MM.1S (cell line): Measurements from ENCODE around the gene SLC22A2.

Experiments
- DNase-seq: peaks from one replicate; pipeline ENCODE4 v3.0.0-alpha.2; 2015
- H2AFZ ChIP-seq: fragments of 300-600 bp; sonication (generic); 2 replicates; pipeline ENCODE4 v1.6.0; 2016; ENCODE audit warnings: antibody characterized with exemption, low read length
- H3F3A ChIP-seq: fragments of 300-600 bp; sonication (generic); 2 replicates; pipeline ENCODE4 v1.6.1; 2016; ENCODE audit warnings: mild to moderate bottlenecking, antibody characterized with exemption, low read length, moderate library complexity, mixed read lengths; ENCODE audit not compliant: insufficient read depth
- H3K27ac ChIP-seq: fragments of 300-600 bp; sonication (generic); 2 replicates; pipeline ENCODE4 v1.5.1; 2016; ENCODE audit warnings: mild to moderate bottlenecking, low read length
- H3K27me3 ChIP-seq: fragments of 300-600 bp; sonication (generic); replicated peaks from 2 replicates; pipeline ENCODE4 v1.6.0; 2016; ENCODE audit warnings: low read length; ENCODE audit not compliant: insufficient read depth
- H3K36me3 ChIP-seq: fragments of 300-600 bp; sonication (generic); replicated peaks from 2 replicates; pipeline ENCODE4 v1.6.1; 2016; ENCODE audit warnings: mild to moderate bottlenecking, low read length, mixed read lengths; ENCODE audit not compliant: insufficient read depth
- H3K4me1 ChIP-seq: fragments of 300-600 bp; sonication (generic); 2 replicates; pipeline ENCODE4 v1.6.1; 2016; ENCODE audit warnings: low read length, mixed read lengths
- H3K4me2 ChIP-seq: fragments of 300-600 bp; sonication (generic); 2 replicates; pipeline ENCODE4 v1.6.0; 2016; ENCODE audit warnings: low read depth, low read length
- H3K4me3 ChIP-seq: fragments of 300-600 bp; sonication (generic); 2 replicates; pipeline ENCODE4 v1.5.1; 2016; ENCODE audit warnings: low read length, mixed read lengths
- H3K79me2 ChIP-seq: fragments of 300-600 bp; sonication (generic); 2 replicates; pipeline ENCODE4 v1.6.1; 2016; ENCODE audit warnings: mixed run types, low read length, mixed read lengths
- H3K9ac ChIP-seq: fragments of 300-600 bp; sonication (generic); 2 replicates; pipeline ENCODE4 v1.6.1; 2016; ENCODE audit warnings: low read length, mixed read lengths
- H3K9me2 ChIP-seq: fragments of 300-600 bp; sonication (generic); replicated peaks from 2 replicates; pipeline ENCODE4 v1.6.1; 2016; ENCODE audit warnings: mild to moderate bottlenecking, low read length, mixed read lengths; ENCODE audit not compliant: insufficient read depth
- H3K9me3 ChIP-seq: fragments of 300-600 bp; sonication (generic); replicated peaks from 2 replicates; pipeline ENCODE4 v1.6.1; 2016; ENCODE audit warnings: mild to moderate bottlenecking, low read length, mixed read lengths; ENCODE audit not compliant: insufficient read depth
- H4K20me1 ChIP-seq: fragments of 300-600 bp; sonication (generic); 2 replicates; pipeline ENCODE4 v1.6.1; 2016; ENCODE audit warnings: mild to moderate bottlenecking, low read length, moderate library complexity, mixed read lengths; ENCODE audit not compliant: insufficient read depth
- CTCF ChIP-seq: fragments of 300-600 bp; sonication (generic); IDR thresholded peaks from 2 replicates; pipeline ENCODE4 v1.5.1; 2016; ENCODE audit warnings: antibody characterized with exemption, low read length, mixed read lengths
- EZH2 ChIP-seq: fragments of 300-600 bp; sonication (generic); optimal IDR thresholded peaks from 2 replicates; pipeline ENCODE3; 2017; ENCODE audit warnings: low read depth, mild to moderate bottlenecking, antibody characterized with exemption, low read length, mixed read lengths
- EZH2phosphoT487 ChIP-seq: fragments of 300-600 bp; sonication (generic); IDR thresholded peaks from 2 replicates; pipeline ENCODE4 v1.6.1; 2018; ENCODE audit warnings: antibody characterized with exemption, low read length

SLC22A2 gene

GRCh38 chr6:160285541-160286105, 27.0 kb upstream of the SLC22A2 start:
- Histone ChIP-seq H2AFZ (no peak overlapping the region), H3K79me2 (no peaks in the 10 kb centered on the region), H3K9ac (no peak overlapping the region), H3K36me3 (no peaks in the 10 kb centered on the region), H3F3A (no peaks in the 10 kb centered on the region), H3K4me2 (no peak overlapping the region), H3K27ac (no peak overlapping the region), H3K27me3 (no peaks in the 10 kb centered on the region), H3K9me2 (no peaks in the 10 kb centered on the region), H4K20me1 (no peaks in the 10 kb centered on the region), H3K4me1 (no peaks in the 10 kb centered on the region), H3K4me3 (no peak overlapping the region), H3K9me3 (no peaks in the 10 kb centered on the region)
- TF ChIP-seq EZH2 (no peak), EZH2phosphoT487 (no peak)
- no peak for DNase-seq

- no peaks in the 10 kb centered on the region for H3K27me3 ChIP-seq
- no peak overlapping the region for H3K9ac ChIP-seq
- no peak overlapping the region for H2AFZ ChIP-seq
- H3K36me3 ChIP-seq = no peaks in the 10 kb centered on the region
- no peak overlapping the region for H3K27ac ChIP-seq
- TF ChIP-seq CTCF (no peak), EZH2phosphoT487 (no peak), EZH2 (no peak)
- DNase-seq = no peak
- no peaks in the 10 kb centered on the region for H4K20me1 ChIP-seq
- H3K9me3 ChIP-seq = no peaks in the 10 kb centered on the region
- H3K4me1 ChIP-seq = no peaks in the 10 kb centered on the region
- no peaks in the 10 kb centered on the region for H3F3A ChIP-seq
- no peaks in the 10 kb centered on the region for H3K79me2 ChIP-seq
- no peak overlapping the region for H3K4me2 ChIP-seq
- H3K9me2 ChIP-seq = no peaks in the 10 kb centered on the region
- H3K4me3 ChIP-seq = no peak overlapping the region
Observed at GRCh38 chr6:160284575-160284974, 26.0 kb upstream of the SLC22A2 start.

GRCh38 chr6:160282444-160282843, 23.8 kb upstream of the SLC22A2 start:
- TF ChIP-seq EZH2 = no peak
- no peak for TF ChIP-seq EZH2phosphoT487
- no peak for TF ChIP-seq CTCF
- DNase-seq = no peak

GRCh38 chr6:160279850-160280249, 21.2 kb upstream of the SLC22A2 start:
- no peak overlapping the region for H3K4me2 ChIP-seq
- no peaks in the 10 kb centered on the region for H3K9me3 ChIP-seq
- H3K4me1 ChIP-seq = no peaks in the 10 kb centered on the region
- no peak overlapping the region for H3K9ac ChIP-seq
- H3K36me3 ChIP-seq = no peaks in the 10 kb centered on the region
- H3F3A ChIP-seq = no peaks in the 10 kb centered on the region
- H3K27me3 ChIP-seq = no peaks in the 10 kb centered on the region
- H3K79me2 ChIP-seq = no peaks in the 10 kb centered on the region
- TF ChIP-seq EZH2 (no peak), EZH2phosphoT487 (no peak)
- no peak overlapping the region for H3K27ac ChIP-seq
- H2AFZ ChIP-seq = no peak overlapping the region
- H3K9me2 ChIP-seq = no peaks in the 10 kb centered on the region
- H4K20me1 ChIP-seq = no peaks in the 10 kb centered on the region
- DNase-seq = no peak
- no peak overlapping the region for H3K4me3 ChIP-seq

More at GRCh38 chr6:160282444-160282843, 23.8 kb upstream of the SLC22A2 start:
- H3K27ac ChIP-seq = no peak overlapping the region
- H3K9ac ChIP-seq = no peak overlapping the region
- H3K79me2 ChIP-seq = no peaks in the 10 kb centered on the region
- no peak overlapping the region for H3K4me2 ChIP-seq
- no peaks in the 10 kb centered on the region for H3K36me3 ChIP-seq
- no peaks in the 10 kb centered on the region for H3F3A ChIP-seq
- no peak overlapping the region for H3K4me3 ChIP-seq
- H3K9me2 ChIP-seq = no peaks in the 10 kb centered on the region
- no peaks in the 10 kb centered on the region for H3K9me3 ChIP-seq
- no peak overlapping the region for H2AFZ ChIP-seq
- H3K4me1 ChIP-seq = no peaks in the 10 kb centered on the region
- no peaks in the 10 kb centered on the region for H4K20me1 ChIP-seq
- H3K27me3 ChIP-seq = no peaks in the 10 kb centered on the region
